GM13976 (cell line): Measurements from ENCODE around the gene C18orf32.

Experiments
- DNase-seq: peaks from one replicate; pipeline ENCODE4 v3.0.0; 2012; ENCODE audit warnings: low spot score
- CTCF ChIP-seq: IDR thresholded peaks from 2 replicates; pipeline ENCODE4 v1.5.1; 2012; ENCODE audit warnings: borderline replicate concordance, mild to moderate bottlenecking; ENCODE audit not compliant: insufficient read depth; ENCODE audit errors: extremely low read depth, missing control alignments, control extremely low read depth
- in situ Hi-C: fragments of 300-500 bp; cut with MboI; formaldehyde crosslinking; loops from one replicate; pipeline ENCODE4 v1.12.0; 2022; ENCODE audit warnings: low sequenced_read_pairs, mixed read lengths, inconsistent platforms; ENCODE audit not compliant: unreplicated experiment

The C18orf32 gene

GRCh38 chr18:49444581-49444980, 42.5 kb downstream of the C18orf32 start:
- no peak for TF ChIP-seq CTCF
- in situ Hi-C loops: loop anchor here (25.0 kb wide), 1 partner anchor 757 kb away; no protein-coding TSS in a partner anchor

DNA sequence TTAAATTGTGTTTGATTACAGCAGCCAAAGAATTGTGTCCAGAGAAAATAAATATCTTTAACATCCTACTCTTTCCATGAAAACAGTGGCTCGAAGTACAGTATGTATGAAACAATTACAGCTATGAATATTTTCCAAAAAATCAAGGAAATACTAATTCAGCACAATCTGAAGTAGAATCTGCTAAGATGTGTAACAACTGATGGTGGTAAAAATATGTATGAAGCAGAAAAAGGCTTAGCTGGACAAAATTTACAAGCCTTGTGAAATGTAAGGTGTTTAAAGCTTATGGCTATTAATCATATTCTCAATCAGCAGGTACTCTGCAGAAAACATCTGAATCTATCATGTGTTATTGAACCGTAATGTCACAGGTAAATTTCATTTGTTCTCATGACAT, 43.2 kb downstream of the C18orf32 start:
- in situ Hi-C loops: loop anchor here (25.0 kb wide), 1 partner anchor 757 kb away; no protein-coding TSS in a partner anchor
- no peak for TF ChIP-seq CTCF
- DNase-seq: no peak

More at GRCh38 chr18:49444581-49444980, 42.5 kb downstream of the C18orf32 start:
- DNase-seq: no peak

- TF ChIP-seq CTCF: no peak
- in situ Hi-C loops: loop anchor here (25.0 kb wide), 1 partner anchor 754 kb away; no protein-coding TSS in a partner anchor
- no peak for DNase-seq
Observed at GRCh38 chr18:49441338-49441938, 45.6 kb downstream of the C18orf32 start.

GRCh38 chr18:49435170-49435569, 51.9 kb downstream of the C18orf32 start:
- in situ Hi-C loops: loop anchor here (25.0 kb wide), 1 partner anchor 748 kb away; no protein-coding TSS in a partner anchor

DNA sequence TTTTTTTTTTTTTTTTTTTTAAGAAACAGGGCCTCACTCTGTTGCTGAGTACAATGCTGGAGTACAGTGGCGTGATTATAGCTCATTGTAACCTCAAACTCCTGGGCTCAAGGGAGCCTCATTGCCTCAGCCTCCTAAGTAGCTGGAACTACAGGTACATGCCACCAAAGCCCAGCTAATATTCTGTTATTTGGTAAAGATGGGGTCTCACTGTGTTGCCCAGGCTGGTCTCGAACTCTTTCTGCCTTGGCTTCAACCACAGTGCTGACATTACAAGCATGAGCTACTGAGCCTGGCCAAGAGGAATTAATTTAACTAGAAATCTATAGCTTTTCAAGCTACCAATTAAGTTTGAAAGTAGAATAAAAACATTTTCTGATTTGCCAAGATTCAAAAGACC, 54.4 kb downstream of the C18orf32 start:
- DNase-seq: no peak
- no peak for TF ChIP-seq CTCF
- in situ Hi-C loops: loop anchor here (25.0 kb wide), 1 partner anchor 745 kb away; no protein-coding TSS in a partner anchor

More at GRCh38 chr18:49435170-49435569, 51.9 kb downstream of the C18orf32 start:
- no peak for DNase-seq
- TF ChIP-seq CTCF: no peak

DNA sequence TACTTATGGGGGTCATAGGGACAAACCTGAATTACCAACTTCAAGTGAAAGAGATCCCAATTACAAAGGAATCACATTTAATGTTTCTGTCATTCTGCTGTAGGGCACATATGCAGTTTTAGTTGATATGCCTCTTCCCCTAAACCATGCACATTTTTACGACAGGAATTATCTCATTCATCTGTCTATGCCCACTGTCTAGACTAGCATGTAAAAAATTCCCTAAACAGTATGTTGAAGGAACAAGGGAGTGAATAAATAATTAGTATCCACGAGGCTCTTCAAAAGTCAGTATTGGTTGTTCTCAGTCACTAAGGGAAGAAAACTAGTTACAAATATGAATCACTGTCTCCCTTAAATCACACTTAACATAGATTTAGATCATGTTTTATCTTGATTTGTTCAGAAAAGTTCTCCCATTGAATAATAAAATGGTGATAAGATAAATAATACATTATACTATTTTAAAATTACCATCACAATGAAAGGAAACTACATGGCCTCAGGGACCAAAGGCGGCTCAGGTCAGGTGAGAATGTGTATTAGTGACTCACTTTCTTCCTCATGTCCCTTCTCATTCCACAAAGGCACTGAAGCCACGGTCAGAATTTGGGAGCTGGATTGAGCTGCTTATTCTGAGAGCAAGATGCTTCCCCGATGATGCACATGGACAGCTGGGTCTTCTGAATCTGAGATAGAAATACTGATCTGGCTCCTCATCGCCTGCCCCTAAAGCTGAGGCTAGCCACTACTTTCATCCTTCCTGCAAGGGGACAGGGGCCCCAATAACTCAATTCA, 55.7 kb downstream of the C18orf32 start:
- DNase-seq: no peak
- TF ChIP-seq CTCF: no peak
- in situ Hi-C loops: loop anchor here (25.0 kb wide), 1 partner anchor 744 kb away; no protein-coding TSS in a partner anchor
